ENCODE results near the gene SLC41A3. TPM values are rescaled to one million over a fixed set of nuclear protein-coding genes. Genes with fewer than 3 reads are reported as not detected.

Gene SLC41A3
- total and polyA plus RNA-seq, 12 donors: 40.8 to 140 (median 74.4) TPM

GRCh38 chr3:126083511-126083912 is 412 bp downstream of the SLC41A3 start:
- WGBS, 4 donors: 0 to 1% (median 0%) methylated on average over 2 to 30 of the region's 30 CpGs
- Histone ChIP-seq H3K4me3 (peak overlapping the region in 2 of 4 donors; percentile 80), H3K36me3 (replicated peaks in 1 of 2) (no peaks in the 10 kb centered on the region), H3K9me3 (replicated peaks in 1 of 3) (no peaks in the 10 kb centered on the region), H3K4me1 (replicated peaks in 1 of 2) (peaks cover 0 to 28% of the 10 kb centered on the region in 2 donors), H3K27ac (peak overlapping the region; percentile 46 to 94 (median 89)), H3K27me3 (no peaks in the 10 kb centered on the region)
- TF ChIP-seq CTCF (IDR thresholded peaks at IDR 0.05) (no peak), POLR2A (IDR thresholded peaks at IDR 0.05) (no peak)
- intact Hi-C loops (cut with DNase I): no loop called here
- peak in 6 of 7 donors; percentile 38 to 66 (median 54) for DNase-seq

- intact Hi-C loops (cut with DNase I): no loop called here
- 21 to 34% (median 28%) methylated on average over 3 of the region's 3 CpGs for WGBS, 4 donors
- Histone ChIP-seq H3K4me3 (peak overlapping the region in 2 of 4 donors; percentile 80), H3K27ac (peak overlapping the region in 4 of 5 donors; percentile 81 to 94 (median 90)), H3K9me3 (replicated peaks in 1 of 3) (no peaks in the 10 kb centered on the region), H3K36me3 (replicated peaks in 1 of 2) (no peaks in the 10 kb centered on the region), H3K4me1 (replicated peaks in 1 of 2) (peaks cover 0 to 28% of the 10 kb centered on the region in 2 donors), H3K27me3 (no peaks in the 10 kb centered on the region)
- no peak for DNase-seq
- TF ChIP-seq CTCF (IDR thresholded peaks at IDR 0.05) (no peak), POLR2A (IDR thresholded peaks at IDR 0.05) (no peak)
These were observed 832 bp downstream of the SLC41A3 start for GRCh38 chr3:126083138-126083445.

GRCh38 chr3:126082362-126083137 is 1.4 kb downstream of the SLC41A3 start:
- H3K27ac ChIP-seq: peak overlapping the region in 2 of 5 donors; percentile 63 to 89

More at GRCh38 chr3:126082362-126083137, 1.4 kb downstream of the SLC41A3 start:
- TF ChIP-seq CTCF (IDR thresholded peaks at IDR 0.05) (no peak), POLR2A (IDR thresholded peaks at IDR 0.05) (no peak)
- intact Hi-C loops (cut with DNase I): no loop called here
- no peaks in the 10 kb centered on the region for H3K27me3 ChIP-seq
- DNase-seq: peak in 1 of 7 donors; percentile 51
- no peaks in the 10 kb centered on the region for H3K36me3 ChIP-seq (replicated peaks in 1 of 2)
- WGBS, 4 donors: 82 to 93% (median 90%) methylated on average over 4 to 15 of the region's 15 CpGs
- no peaks in the 10 kb centered on the region for H3K9me3 ChIP-seq (replicated peaks in 1 of 3)
- H3K4me3 ChIP-seq: peak overlapping the region in 1 of 4 donors; percentile 80
- H3K4me1 ChIP-seq (replicated peaks in 1 of 2): peaks cover 0 to 28% of the 10 kb centered on the region in 2 donors

Data from adrenal gland (tissue), 12 donors.